Mesenchymal stem cell (in vitro differentiated cells and primary cell): ENCODE measurements around the gene ANKRD62.

ENCODE experiments used
- DNase-seq: peaks from one replicate; pipeline ENCODE4 v3.0.0-alpha.2; 2013
- H2AFZ ChIP-seq: one replicate; pipeline ENCODE4 v1.6.1; 2013; ENCODE audit warnings: low read depth, mild to moderate bottlenecking, control low read depth, inconsistent platforms, low read length, moderate library complexity
- H2AK5ac ChIP-seq: 2 replicates; pipeline ENCODE4 v1.6.1; 2013; ENCODE audit warnings: low read length, moderate library complexity, mild to moderate bottlenecking, inconsistent platforms; ENCODE audit not compliant: severe bottlenecking
- H2BK120ac ChIP-seq: one replicate; pipeline ENCODE4 v1.6.1; 2013; ENCODE audit warnings: low read depth, mild to moderate bottlenecking, inconsistent platforms, low read length, moderate library complexity
- H2BK12ac ChIP-seq, 2 experiments: one replicate each; pipeline ENCODE4 v1.6.1; 2013; ENCODE audit warnings: inconsistent platforms in 2 of 2, low read length in 2 of 2, mild to moderate bottlenecking in 2 of 2, moderate library complexity in 2 of 2, control low read depth in 1 of 2
- H2BK15ac ChIP-seq: one replicate; pipeline ENCODE4 v1.6.1; 2013; ENCODE audit warnings: mild to moderate bottlenecking, low read depth, inconsistent platforms; ENCODE audit not compliant: poor library complexity, severe bottlenecking
- H2BK5ac ChIP-seq: 2 replicates; pipeline ENCODE4 v1.6.1; 2013; ENCODE audit warnings: low read depth, mild to moderate bottlenecking, low read length, control low read depth, inconsistent platforms; ENCODE audit not compliant: poor library complexity, severe bottlenecking
- H3K14ac ChIP-seq, 2 experiments: one replicate each; pipeline ENCODE4 v1.6.1; 2013; ENCODE audit warnings: inconsistent platforms in 2 of 2, low read length in 2 of 2, control low read depth in 1 of 2, mild to moderate bottlenecking in 1 of 2, moderate library complexity in 1 of 2
- H3K18ac ChIP-seq, 2 experiments: one replicate each; pipeline ENCODE4 v1.6.1; 2013; ENCODE audit warnings: inconsistent platforms in 2 of 2, low read length in 2 of 2, control low read depth in 1 of 2, low read depth in 1 of 2, mild to moderate bottlenecking in 1 of 2
- H3K23ac ChIP-seq, 2 experiments: one replicate each; pipeline ENCODE4 v1.6.1; 2013; ENCODE audit warnings: inconsistent platforms in 2 of 2, low read length in 2 of 2, mild to moderate bottlenecking in 2 of 2, moderate library complexity in 2 of 2, control low read depth in 1 of 2
- H3K27ac ChIP-seq: 2 replicates; pipeline ENCODE4 v1.5.1; 2013; ENCODE audit warnings: mild to moderate bottlenecking, moderate library complexity, low read length, control low read depth, inconsistent platforms; ENCODE audit not compliant: poor library complexity, severe bottlenecking
- H3K27me3 ChIP-seq, 2 experiments: 2 replicates each; pipeline versions ENCODE4 v1.6.1 to v1.7.0; 2013; ENCODE audit warnings: low read length in 2 of 2, mild to moderate bottlenecking in 2 of 2, moderate library complexity in 2 of 2, control low read depth in 1 of 2, inconsistent platforms in 1 of 2; ENCODE audit not compliant: control insufficient read depth in 1 of 2, insufficient read depth in 1 of 2
- H3K36me3 ChIP-seq, 2 experiments: 2 replicates each; pipeline versions ENCODE4 v1.6.1 to v1.7.0; 2013; ENCODE audit warnings: low read length in 2 of 2, control low read depth in 1 of 2, inconsistent platforms in 1 of 2, low read depth in 1 of 2, mild to moderate bottlenecking in 1 of 2; ENCODE audit not compliant: insufficient read depth in 2 of 2, control insufficient read depth in 1 of 2
- H3K4ac ChIP-seq, 2 experiments: one replicate each; pipeline ENCODE4 v1.6.1; 2013; ENCODE audit warnings: inconsistent platforms in 2 of 2, low read length in 2 of 2, mild to moderate bottlenecking in 2 of 2, moderate library complexity in 2 of 2, control low read depth in 1 of 2, low read depth in 1 of 2
- H3K4me1 ChIP-seq: 2 replicates; pipeline ENCODE4 v1.6.1; 2013; ENCODE audit warnings: low read depth, low read length, control low read depth; ENCODE audit not compliant: control insufficient read depth, insufficient read depth
- H3K4me2 ChIP-seq: 2 replicates; pipeline ENCODE4 v1.6.1; 2013; ENCODE audit warnings: low read length, mild to moderate bottlenecking, inconsistent platforms; ENCODE audit not compliant: poor library complexity, severe bottlenecking
- H3K4me3 ChIP-seq, 2 experiments: 2 replicates each; pipeline versions ENCODE4 v1.5.1 to v1.7.0; 2013; ENCODE audit warnings: low read length in 2 of 2, mild to moderate bottlenecking in 2 of 2, control low read depth in 1 of 2, low read depth in 1 of 2; ENCODE audit not compliant: insufficient read depth in 1 of 2
- H3K79me1 ChIP-seq: replicated peaks from 2 replicates; pipeline ENCODE4 v1.6.1; 2013; ENCODE audit warnings: mild to moderate bottlenecking, control low read depth, low read length, inconsistent platforms; ENCODE audit not compliant: poor library complexity, severe bottlenecking
- H3K9ac ChIP-seq: 2 replicates; pipeline ENCODE4 v1.7.0; 2013; ENCODE audit warnings: mild to moderate bottlenecking, low read length, moderate library complexity
- H3K9me3 ChIP-seq: 2 replicates; pipeline ENCODE4 v1.7.0; 2013; ENCODE audit warnings: mild to moderate bottlenecking, low read length; ENCODE audit not compliant: control insufficient read depth
- H4K8ac ChIP-seq: one replicate; pipeline ENCODE4 v1.6.1; 2013; ENCODE audit warnings: inconsistent platforms, mild to moderate bottlenecking, low read length, moderate library complexity
- H4K91ac ChIP-seq: one replicate; pipeline ENCODE4 v1.6.1; 2013; ENCODE audit warnings: mild to moderate bottlenecking, low read length, inconsistent platforms
- WGBS: methylation state at CpG from one replicate; pipeline ENCODE4 v1.1.7; 2013; ENCODE audit warnings: mixed read lengths; 5-methylcytosine and 5-hydroxymethylcytosine counted together

The ANKRD62 gene

DNA sequence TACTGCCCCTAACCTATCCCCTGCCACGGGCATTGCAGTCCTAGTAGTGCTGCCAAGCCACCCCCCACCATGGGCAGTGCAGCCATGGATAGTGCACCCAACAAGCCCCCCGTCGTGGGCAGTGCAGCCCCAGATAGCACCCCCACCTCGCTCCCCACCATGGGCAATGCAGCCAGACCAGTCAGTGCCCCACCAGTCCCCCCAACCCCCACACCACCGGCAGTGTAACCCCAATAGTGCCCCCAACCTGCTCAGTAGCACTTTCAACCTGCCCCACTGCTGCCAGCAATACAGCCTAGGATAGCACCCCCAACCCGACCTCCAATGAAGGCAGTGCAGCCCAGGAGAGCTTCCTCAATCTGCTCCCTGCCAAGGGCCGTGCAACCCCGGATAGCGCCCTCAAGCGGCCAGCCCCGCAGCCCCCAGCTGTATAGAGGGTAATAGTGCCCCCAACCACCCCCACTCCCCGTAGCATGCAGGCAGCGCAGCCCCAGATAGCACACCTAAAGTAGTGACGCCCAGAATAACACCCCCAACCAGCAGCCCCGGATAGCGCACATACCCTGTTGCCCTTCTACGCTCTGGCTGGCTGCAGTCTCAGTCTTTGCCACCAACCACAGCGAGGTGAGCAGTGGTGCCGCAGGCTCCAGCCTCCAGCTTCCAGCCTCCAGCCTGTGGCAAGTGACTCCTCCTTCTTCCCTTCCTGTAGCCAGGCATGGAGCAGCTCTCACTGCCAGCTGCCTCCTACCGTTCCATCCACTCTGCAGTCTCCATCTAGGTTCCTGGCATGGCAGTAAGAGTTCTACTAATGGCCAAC, 45.4 kb upstream of the ANKRD62 start:
- no peak overlapping the region for H3K4me2 ChIP-seq
- H2BK120ac ChIP-seq: no peak overlapping the region
- peak overlapping the region in 1 of 2 experiments; percentile 42 for H3K4me3 ChIP-seq
- H3K23ac ChIP-seq: no peak overlapping the region
- peak overlapping the region; percentile 48 for H3K27ac ChIP-seq
- peaks cover 19% of the 10 kb centered on the region for H3K4me1 ChIP-seq
- H3K4ac ChIP-seq: peak overlapping the region; percentile 9 to 15
- no peaks in the 10 kb centered on the region for H3K36me3 ChIP-seq
- no peak for DNase-seq
- no peaks in the 10 kb centered on the region for H3K27me3 ChIP-seq
- H2BK12ac ChIP-seq: peak overlapping the region in 1 of 2 experiments; percentile 30
- H4K8ac ChIP-seq: peak overlapping the region; percentile 10
- peak overlapping the region; percentile 59 for H2AK5ac ChIP-seq
- H3K79me1 ChIP-seq: no peaks in the 10 kb centered on the region
- WGBS: 84% methylated on average over 20 of the region's 20 CpGs
- H3K9ac ChIP-seq: peak overlapping the region; percentile 72
- H2BK15ac ChIP-seq: no peak overlapping the region
- peak overlapping the region; percentile 29 for H4K91ac ChIP-seq
- H3K14ac ChIP-seq: peak overlapping the region in 1 of 2 experiments; percentile 26
- H2BK5ac ChIP-seq: no peak overlapping the region
- H3K9me3 ChIP-seq: no peaks in the 10 kb centered on the region
- peak overlapping the region; percentile 0 for H2AFZ ChIP-seq
- peak overlapping the region; percentile 57 to 86 for H3K18ac ChIP-seq

GRCh38 chr18:12048827-12049175, 44.8 kb upstream of the ANKRD62 start:
- peak; percentile 71 for DNase-seq
- H3K4ac ChIP-seq: peak overlapping the region in 1 of 2 experiments; percentile 15
- H2BK15ac ChIP-seq: no peak overlapping the region
- H2BK5ac ChIP-seq: no peak overlapping the region
- no peak overlapping the region for H4K91ac ChIP-seq
- peak overlapping the region in 1 of 2 experiments; percentile 0 for H3K14ac ChIP-seq
- peaks cover 19% of the 10 kb centered on the region for H3K4me1 ChIP-seq
- peak overlapping the region in 1 of 2 experiments; percentile 31 for H2BK12ac ChIP-seq
- peak overlapping the region; percentile 72 for H3K9ac ChIP-seq
- H3K4me2 ChIP-seq: no peak overlapping the region
- H2BK120ac ChIP-seq: no peak overlapping the region
- H3K27me3 ChIP-seq: no peaks in the 10 kb centered on the region
- peak overlapping the region in 1 of 2 experiments; percentile 42 for H3K4me3 ChIP-seq
- peak overlapping the region in 1 of 2 experiments; percentile 86 for H3K18ac ChIP-seq
- H2AFZ ChIP-seq: peak overlapping the region; percentile 0
- peak overlapping the region; percentile 48 for H3K27ac ChIP-seq
- 61% methylated on average over 2 of the region's 2 CpGs for WGBS
- no peaks in the 10 kb centered on the region for H3K9me3 ChIP-seq
- H2AK5ac ChIP-seq: no peak overlapping the region
- H4K8ac ChIP-seq: peak overlapping the region; percentile 10
- no peaks in the 10 kb centered on the region for H3K36me3 ChIP-seq
- no peaks in the 10 kb centered on the region for H3K79me1 ChIP-seq
- H3K23ac ChIP-seq: no peak overlapping the region

- no peak overlapping the region for H2BK5ac ChIP-seq
- no peak overlapping the region for H3K27ac ChIP-seq
- no peak for DNase-seq
- no peaks in the 10 kb centered on the region for H3K36me3 ChIP-seq
- H2AFZ ChIP-seq: no peak overlapping the region
- no peak overlapping the region for H3K4ac ChIP-seq
- peaks cover 19% of the 10 kb centered on the region for H3K4me1 ChIP-seq
- no peak overlapping the region for H3K23ac ChIP-seq
- H2BK120ac ChIP-seq: no peak overlapping the region
- no peak overlapping the region for H3K4me2 ChIP-seq
- peak overlapping the region in 1 of 2 experiments; percentile 72 for H3K14ac ChIP-seq
- no peak overlapping the region for H4K91ac ChIP-seq
- 98% methylated on average over 6 of the region's 9 CpGs for WGBS
- H2BK15ac ChIP-seq: no peak overlapping the region
- H3K18ac ChIP-seq: no peak overlapping the region
- no peak overlapping the region for H4K8ac ChIP-seq
- no peaks in the 10 kb centered on the region for H3K27me3 ChIP-seq
- no peak overlapping the region for H3K4me3 ChIP-seq
- H2BK12ac ChIP-seq: no peak overlapping the region
- no peaks in the 10 kb centered on the region for H3K79me1 ChIP-seq
- H2AK5ac ChIP-seq: no peak overlapping the region
- H3K9me3 ChIP-seq: no peaks in the 10 kb centered on the region
- no peak overlapping the region for H3K9ac ChIP-seq
Measured at GRCh38 chr18:12049978-12050811, 43.4 kb upstream of the ANKRD62 start.

- 76% methylated on average over 3 of the region's 3 CpGs for WGBS
Measured at GRCh38 chr18:12052866-12053265, 40.8 kb upstream of the ANKRD62 start.

More at GRCh38 chr18:12052866-12053265, 40.8 kb upstream of the ANKRD62 start:
- Histone ChIP-seq H3K18ac (no peak overlapping the region), H3K4ac (no peak overlapping the region), H3K4me3 (no peak overlapping the region), H3K27me3 (no peaks in the 10 kb centered on the region), H3K9me3 (no peaks in the 10 kb centered on the region), H4K8ac (no peak overlapping the region), H3K14ac (no peak overlapping the region), H2BK5ac (no peak overlapping the region), H3K23ac (no peak overlapping the region), H2BK15ac (no peak overlapping the region), H3K4me1 (peaks cover 9% of the 10 kb centered on the region), H3K36me3 (no peaks in the 10 kb centered on the region), H4K91ac (no peak overlapping the region), H3K79me1 (no peaks in the 10 kb centered on the region), H2BK120ac (no peak overlapping the region), H2BK12ac (no peak overlapping the region), H3K9ac (no peak overlapping the region), H2AFZ (no peak overlapping the region), H3K4me2 (no peak overlapping the region), H2AK5ac (no peak overlapping the region), H3K27ac (no peak overlapping the region)
- DNase-seq: no peak
